IMR-90 (cell line): Measurements from ENCODE around the gene P2RX7. TPM values are rescaled to one million over a fixed set of nuclear protein-coding genes. Genes with fewer than 3 reads are reported as not detected.

Source experiments
- ATAC-seq: fragments of 200-7000 bp; cut with Tn5 transposase; 2 replicates; pipeline ENCODE4 v1.9.1; 2020; ENCODE audit warnings: low read depth, mild to moderate bottlenecking, moderate library complexity
- BruUV-seq: library from RNA; stranded (reverse); fragments of 400-500 nt; replicated peaks from 2 replicates; lab custom pipeline; 2021; lab: Mats Ljungman, UMichigan
- CTCF ChIA-PET: fragments of 300-600 bp; formaldehyde crosslinking; extraction: SDS; loops from one replicate; lab custom pipeline; 2021; ENCODE audit warnings: antibody characterized with exemption; lab: Yijun Ruan, JAX
- POLR2A ChIA-PET: fragments of 300-600 bp; sonication (Branson Sonifier 250); formaldehyde crosslinking; loops from one replicate; lab custom pipeline; 2022; ENCODE audit warnings: antibody characterized with exemption; ENCODE audit not compliant: unreplicated experiment; lab: Charles Lee
- DNase-seq: peaks from one replicate; pipeline ENCODE4 v3.0.0; 2013
- H2AFZ ChIP-seq: replicated peaks from 2 replicates; pipeline ENCODE3; 2013; ENCODE audit warnings: low read length, mild to moderate bottlenecking; ENCODE audit not compliant: poor library complexity
- H2AK5ac ChIP-seq: 2 replicates; pipeline ENCODE4 v1.6.1; 2013; ENCODE audit warnings: low read depth, low read length, inconsistent platforms
- H2AK9ac ChIP-seq: replicated peaks from 2 replicates; pipeline ENCODE3; 2013; ENCODE audit warnings: mild to moderate bottlenecking, low read depth, low read length, moderate library complexity; ENCODE audit not compliant: poor library complexity
- H2BK120ac ChIP-seq: 2 replicates; pipeline ENCODE4 v1.6.1; 2013; ENCODE audit warnings: low read depth, low read length, inconsistent platforms
- H2BK15ac ChIP-seq: 3 replicates; pipeline ENCODE4 v1.6.1; 2013; ENCODE audit warnings: low read depth, low read length, inconsistent platforms
- H2BK20ac ChIP-seq: 2 replicates; pipeline ENCODE4 v1.6.1; 2013; ENCODE audit warnings: low read depth, mild to moderate bottlenecking, inconsistent platforms, low read length, moderate library complexity
- H2BK5ac ChIP-seq: 2 replicates; pipeline ENCODE4 v1.6.1; 2013; ENCODE audit warnings: mild to moderate bottlenecking, low read depth, low read length, inconsistent platforms; ENCODE audit not compliant: poor library complexity, severe bottlenecking
- H3K14ac ChIP-seq: replicated peaks from 2 replicates; pipeline ENCODE4 v1.6.1; 2013; ENCODE audit warnings: low read depth, low read length, inconsistent platforms
- H3K18ac ChIP-seq: 2 replicates; pipeline ENCODE4 v1.6.1; 2013; ENCODE audit warnings: low read depth, low read length, control low read depth
- H3K23ac ChIP-seq: 2 replicates; pipeline ENCODE4 v1.6.1; 2013; ENCODE audit warnings: low read depth, low read length, inconsistent platforms
- H3K27ac ChIP-seq: 2 replicates; pipeline ENCODE4 v1.5.1; 2013; ENCODE audit warnings: mild to moderate bottlenecking, control low read depth, low read length; ENCODE audit not compliant: insufficient read depth
- H3K27me3 ChIP-seq: 2 replicates; pipeline ENCODE4 v1.6.1; 2013; ENCODE audit warnings: low read length; ENCODE audit not compliant: control insufficient read depth, insufficient read depth
- H3K36me3 ChIP-seq: 2 replicates; pipeline ENCODE4 v1.6.1; 2013; ENCODE audit warnings: low read length, mixed read lengths; ENCODE audit not compliant: control insufficient read depth, insufficient read depth
- H3K4ac ChIP-seq: 2 replicates; pipeline ENCODE4 v1.6.1; 2013; ENCODE audit warnings: low read depth, low read length, inconsistent platforms
- H3K4me1 ChIP-seq: 2 replicates; pipeline ENCODE4 v1.6.1; 2013; ENCODE audit warnings: low read length, mixed read lengths; ENCODE audit not compliant: control insufficient read depth, insufficient read depth
- H3K4me2 ChIP-seq: 2 replicates; pipeline ENCODE4 v1.6.1; 2013; ENCODE audit warnings: low read depth, mild to moderate bottlenecking, control low read depth, low read length, moderate library complexity
- H3K4me3 ChIP-seq: 2 replicates; pipeline ENCODE4 v1.5.1; 2013; ENCODE audit warnings: low read depth, mild to moderate bottlenecking, control low read depth, low read length, moderate library complexity; ENCODE audit not compliant: insufficient read depth
- H3K56ac ChIP-seq: 2 replicates; pipeline ENCODE4 v1.6.1; 2013; ENCODE audit warnings: low read length, inconsistent platforms; ENCODE audit not compliant: insufficient read depth; ENCODE audit errors: extremely low read depth
- H3K79me1 ChIP-seq, 2 experiments: 2 replicates each; pipeline ENCODE4 v1.6.1; 2013; ENCODE audit warnings: low read length in 2 of 2, inconsistent platforms in 1 of 2, low read depth in 1 of 2
- H3K9ac ChIP-seq: 2 replicates; pipeline ENCODE4 v1.6.1; 2013; ENCODE audit warnings: low read depth, low read length, control low read depth
- H3K9me1 ChIP-seq: 2 replicates; pipeline ENCODE4 v1.6.1; 2013; ENCODE audit warnings: low read length, inconsistent platforms; ENCODE audit not compliant: insufficient read depth
- H3K9me3 ChIP-seq: 2 replicates; pipeline ENCODE4 v1.6.1; 2013; ENCODE audit warnings: low read length; ENCODE audit not compliant: control insufficient read depth, insufficient read depth
- H4K20me1 ChIP-seq: 2 replicates; pipeline ENCODE4 v1.6.1; 2013; ENCODE audit warnings: low read length, inconsistent platforms; ENCODE audit not compliant: insufficient read depth
- H4K5ac ChIP-seq: 2 replicates; pipeline ENCODE4 v1.6.1; 2013; ENCODE audit warnings: mild to moderate bottlenecking, low read depth, low read length, control low read depth
- H4K8ac ChIP-seq, 2 experiments: 2 replicates each; pipeline ENCODE4 v1.6.1; 2013; ENCODE audit warnings: low read depth in 2 of 2, low read length in 2 of 2, control low read depth in 1 of 2, inconsistent platforms in 1 of 2
- H4K91ac ChIP-seq: 2 replicates; pipeline ENCODE4 v1.6.1; 2013; ENCODE audit warnings: low read depth, low read length, inconsistent platforms; ENCODE audit not compliant: insufficient read depth
- CHD1 ChIP-seq: IDR thresholded peaks from 2 replicates; pipeline ENCODE4 v1.6.1; 2012; ENCODE audit warnings: low read depth, low read length, improper control_type of control experiment
- MAFK ChIP-seq: IDR thresholded peaks from 2 replicates; pipeline ENCODE4 v1.6.1; 2012; ENCODE audit warnings: low read depth, low read length, improper control_type of control experiment
- NFE2L2 ChIP-seq: fragments of 150-350 bp; IDR thresholded peaks from 2 replicates; pipeline ENCODE4 v1.6.1; 2016; ENCODE audit warnings: low read depth, mild to moderate bottlenecking, low read length
- WGBS, 2 experiments: methylation state at CpG; one replicate each; pipeline versions ENCODE4 v1.1.5 to v1.1.7; 2013; ENCODE audit warnings: missing lambda C conversion rate in 2 of 2; ENCODE audit not compliant: insufficient read length in 1 of 2; ENCODE audit errors: extremely low coverage in 2 of 2; 5-methylcytosine and 5-hydroxymethylcytosine counted together
- dilution Hi-C: fragments of 300-500 bp; cut with HindIII; formaldehyde crosslinking; loops from one replicate; pipeline ENCODE4 v1.14.3; 2018; ENCODE audit warnings: low sequenced_read_pairs; ENCODE audit not compliant: unreplicated experiment
- in situ Hi-C: fragments of 300-500 bp; cut with MboI; formaldehyde crosslinking; loops from 3 replicates; pipeline ENCODE4 v1.14.3; 2019; ENCODE audit warnings: low sequenced_read_pairs, inconsistent platforms, mixed read lengths
- intact Hi-C: fragments of 100-400 bp; cut with micrococcal nuclease; formaldehyde crosslinking; loops from 2 replicates; pipeline ENCODE4 v1.10.0; 2022
- polyA plus RNA-seq, 3 experiments: library from polyadenylated mRNA; depleted of rRNA; stranded (reverse); fragments of >200 nt; gene quantifications; 2 replicates each; pipeline ENCODE4 v1.2.3, GENCODE V29; 2012; ENCODE audit warnings: low replicate concordance in 1 of 3
- total RNA-seq: library from RNA; depleted of rRNA; stranded (reverse); fragments of >200 nt; gene quantifications from 2 replicates; pipeline ENCODE4 v1.2.3, GENCODE V29; 2012

The P2RX7 gene
- total and polyA plus RNA-seq, 2 of the 4 experiments (the other 2 are of a cell fraction) = 0.07 to 0.18 TPM

DNA sequence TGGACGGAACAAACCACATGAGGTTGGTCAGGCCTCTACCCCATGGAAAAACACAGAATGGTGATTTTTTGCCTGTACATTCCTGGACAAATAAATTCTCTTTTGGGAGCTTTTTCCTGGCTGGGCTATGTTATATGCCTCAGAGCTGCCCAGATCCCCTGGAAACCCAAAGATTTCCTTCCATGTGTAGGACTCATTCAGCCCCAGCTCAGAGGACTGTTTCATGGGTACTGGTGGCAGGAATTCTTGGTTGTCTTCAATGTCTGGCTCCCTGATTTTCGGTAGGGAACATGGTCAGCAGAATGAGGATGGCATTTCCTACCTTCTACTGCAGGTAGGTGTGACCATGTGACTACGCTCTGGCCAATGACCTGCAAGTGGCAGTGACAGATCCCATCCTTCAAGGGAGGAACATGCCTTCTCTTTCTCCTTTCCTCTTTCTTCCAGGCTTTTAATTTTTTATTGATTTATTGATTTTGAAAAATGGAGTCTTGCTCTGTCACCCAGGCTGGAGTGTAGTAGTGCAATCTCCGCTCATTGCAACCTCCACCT, 15.4 kb upstream of the P2RX7 start:
- H2AK5ac ChIP-seq = no peak overlapping the region
- H2BK15ac ChIP-seq = no peak overlapping the region
- H3K4me1 ChIP-seq = no peaks in the 10 kb centered on the region
- no peaks in the 10 kb centered on the region for H4K20me1 ChIP-seq
- ChIA-PET POLR2A (interaction anchor here (0.5 kb wide), 1 partner anchor 683 kb away, joined by 11 read pairs; no protein-coding TSS in a partner anchor), CTCF (no interaction called here)
- H3K4me3 ChIP-seq = no peak overlapping the region
- H3K4ac ChIP-seq = no peak overlapping the region
- H3K9me1 ChIP-seq = no peaks in the 10 kb centered on the region
- H3K23ac ChIP-seq = no peak overlapping the region
- H3K14ac ChIP-seq = no peak overlapping the region
- H2BK5ac ChIP-seq = no peak overlapping the region
- dilution Hi-C loops (no loop called here), in situ Hi-C loops (no loop called here), intact Hi-C loops (no loop called here)
- peaks cover 27% of the 10 kb centered on the region for H3K27me3 ChIP-seq
- no peak overlapping the region for H2BK20ac ChIP-seq
- H4K8ac ChIP-seq = no peak overlapping the region
- no peaks in the 10 kb centered on the region for H3K79me1 ChIP-seq
- no peaks in the 10 kb centered on the region for H3K36me3 ChIP-seq
- H4K5ac ChIP-seq = no peak overlapping the region
- no peak overlapping the region for H3K56ac ChIP-seq
- no peak overlapping the region for H4K91ac ChIP-seq
- H2BK120ac ChIP-seq = no peak overlapping the region
- H3K4me2 ChIP-seq = no peak overlapping the region
- WGBS, 2 experiments = no CpG with 5 or more reads among the region's 4 CpGs
- no peak for DNase-seq
- H3K9me3 ChIP-seq = no peaks in the 10 kb centered on the region
- no peak for ATAC-seq
- no peak overlapping the region for H2AFZ ChIP-seq
- no TSS peak for BruUV-seq
- H3K9ac ChIP-seq = no peak overlapping the region
- no peak overlapping the region for H2AK9ac ChIP-seq
- H3K18ac ChIP-seq = no peak overlapping the region
- no peak for TF ChIP-seq MAFK
- TF ChIP-seq CHD1 = no peak
- no peak for TF ChIP-seq NFE2L2
- no peak overlapping the region for H3K27ac ChIP-seq
